Activated naive CD8-positive, alpha-beta T cell treated with anti-CD3 and anti-CD28 coated beads, Interleukin-2, amount 10 ng/mL, durations not matched to agents 7 days and 5 days (primary cell): ENCODE results near the gene NT5E. TPM values are rescaled to one million over a fixed set of nuclear protein-coding genes. Genes with fewer than 3 reads are reported as not detected.

Source experiments
- ATAC-seq: fragments of 150-1000 bp; cut with Tn5 transposase; one replicate; pipeline ENCODE4 v1.10.0; 2021; ENCODE audit warnings: low read depth, moderate library complexity
- POLR2A ChIA-PET: fragments of 350-600 bp; sonication (Branson Sonifier 250); formaldehyde crosslinking; loops from one replicate; lab custom pipeline; 2021; ENCODE audit warnings: antibody characterized with exemption; lab: Charles Lee
- DNase-seq: peaks from one replicate; pipeline ENCODE4 v3.0.0; 2021
- H3K27ac Mint-ChIP-seq: one replicate; pipeline ENCODE4 v1.8.0; 2022; ENCODE audit warnings: mild to moderate bottlenecking, mixed read lengths
- H3K27me3 Mint-ChIP-seq: one replicate; pipeline ENCODE4 v1.8.0; 2022; ENCODE audit warnings: mild to moderate bottlenecking, moderate library complexity, mixed read lengths
- H3K36me3 Mint-ChIP-seq: one replicate; pipeline ENCODE4 v1.8.0; 2021; ENCODE audit warnings: mild to moderate bottlenecking, mixed read lengths
- H3K4me1 Mint-ChIP-seq: one replicate; pipeline ENCODE4 v1.8.0; 2021; ENCODE audit warnings: mixed read lengths
- H3K4me3 Mint-ChIP-seq: one replicate; pipeline ENCODE4 v1.8.0; 2022; ENCODE audit warnings: mild to moderate bottlenecking, moderate library complexity, mixed read lengths
- H3K9me3 Mint-ChIP-seq: one replicate; pipeline ENCODE4 v1.8.0; 2021; ENCODE audit warnings: mixed read lengths
- total RNA-seq, 2 experiments: library from RNA; stranded (reverse); gene quantifications; one replicate each; pipeline ENCODE4 v1.2.3, GENCODE V29; 2021

The NT5E gene
- total RNA-seq, 2 experiments from 2014 or later: 26.8 to 30.7 TPM

GRCh38 chr6:85408039-85408438 is 41.8 kb upstream of the NT5E start:
- POLR2A ChIA-PET: no interaction called here
- H3K36me3 Mint-ChIP-seq: no peaks in the 10 kb centered on the region
- no peak for ATAC-seq
- H3K27ac Mint-ChIP-seq: no peak overlapping the region
- H3K27me3 Mint-ChIP-seq: peaks cover 6% of the 10 kb centered on the region
- H3K9me3 Mint-ChIP-seq: no peaks in the 10 kb centered on the region
- no peak for DNase-seq
- peaks cover 29% of the 10 kb centered on the region for H3K4me1 Mint-ChIP-seq
- no peak overlapping the region for H3K4me3 Mint-ChIP-seq

GRCh38 chr6:85412911-85413430 is 36.9 kb upstream of the NT5E start:
- no peak for ATAC-seq
- no peak for DNase-seq
- Mint-ChIP-seq H3K4me1 (peaks cover 2% of the 10 kb centered on the region), H3K27ac (no peak overlapping the region), H3K9me3 (peaks cover 3% of the 10 kb centered on the region), H3K27me3 (peaks cover 6% of the 10 kb centered on the region), H3K4me3 (no peak overlapping the region), H3K36me3 (peaks cover 1% of the 10 kb centered on the region)
- POLR2A ChIA-PET: no interaction called here

GRCh38 chr6:85416049-85416448 is 33.8 kb upstream of the NT5E start:
- H3K27ac Mint-ChIP-seq: no peak overlapping the region
- peaks cover 3% of the 10 kb centered on the region for H3K9me3 Mint-ChIP-seq

GRCh38 chr6:85416766-85417165 is 33.1 kb upstream of the NT5E start:
- Mint-ChIP-seq H3K4me1 (peaks cover 7% of the 10 kb centered on the region), H3K4me3 (no peak overlapping the region), H3K9me3 (peaks cover 3% of the 10 kb centered on the region), H3K27me3 (peaks cover 6% of the 10 kb centered on the region), H3K27ac (no peak overlapping the region), H3K36me3 (peaks cover 1% of the 10 kb centered on the region)
- no peak for ATAC-seq
- POLR2A ChIA-PET: no interaction called here
- no peak for DNase-seq

More at GRCh38 chr6:85416049-85416448, 33.8 kb upstream of the NT5E start:
- Mint-ChIP-seq H3K4me1 (peaks cover 7% of the 10 kb centered on the region), H3K36me3 (peaks cover 1% of the 10 kb centered on the region), H3K4me3 (no peak overlapping the region), H3K27me3 (peaks cover 6% of the 10 kb centered on the region)
- DNase-seq (no peak), ATAC-seq (no peak)
- POLR2A ChIA-PET: no interaction called here

- no peak overlapping the region for H3K4me3 Mint-ChIP-seq
- ATAC-seq (no peak), DNase-seq (no peak)
- no peak overlapping the region for H3K27ac Mint-ChIP-seq
- peaks cover 6% of the 10 kb centered on the region for H3K27me3 Mint-ChIP-seq
- peaks cover 7% of the 10 kb centered on the region for H3K4me1 Mint-ChIP-seq
- peaks cover 3% of the 10 kb centered on the region for H3K9me3 Mint-ChIP-seq
- POLR2A ChIA-PET: no interaction called here
- peaks cover 1% of the 10 kb centered on the region for H3K36me3 Mint-ChIP-seq
Observed at GRCh38 chr6:85417336-85417735, 32.5 kb upstream of the NT5E start.

GRCh38 chr6:85418059-85418458 is 31.8 kb upstream of the NT5E start:
- no peaks in the 10 kb centered on the region for H3K27me3 Mint-ChIP-seq
- peaks cover 7% of the 10 kb centered on the region for H3K4me1 Mint-ChIP-seq
- peaks cover 1% of the 10 kb centered on the region for H3K36me3 Mint-ChIP-seq
- no peak for DNase-seq
- H3K4me3 Mint-ChIP-seq: no peak overlapping the region
- peaks cover 3% of the 10 kb centered on the region for H3K9me3 Mint-ChIP-seq
- no peak overlapping the region for H3K27ac Mint-ChIP-seq
- POLR2A ChIA-PET: no interaction called here
- no peak for ATAC-seq

- Mint-ChIP-seq H3K4me1 (peaks cover 7% of the 10 kb centered on the region), H3K4me3 (no peak overlapping the region), H3K36me3 (peaks cover 1% of the 10 kb centered on the region), H3K27me3 (no peaks in the 10 kb centered on the region), H3K9me3 (peaks cover 3% of the 10 kb centered on the region), H3K27ac (no peak overlapping the region)
- DNase-seq (no peak), ATAC-seq (no peak)
- POLR2A ChIA-PET: no interaction called here
Observed at GRCh38 chr6:85419046-85419759, 30.7 kb upstream of the NT5E start.

GRCh38 chr6:85420551-85420950 is 29.3 kb upstream of the NT5E start:
- Mint-ChIP-seq H3K36me3 (peaks cover 4% of the 10 kb centered on the region), H3K4me3 (no peak overlapping the region), H3K9me3 (peaks cover 9% of the 10 kb centered on the region), H3K27ac (no peak overlapping the region), H3K4me1 (peaks cover 7% of the 10 kb centered on the region), H3K27me3 (no peaks in the 10 kb centered on the region)
- POLR2A ChIA-PET: no interaction called here
- no peak for ATAC-seq
- no peak for DNase-seq

GRCh38 chr6:85421181-85421580 is 28.7 kb upstream of the NT5E start:
- H3K4me3 Mint-ChIP-seq: no peak overlapping the region
- peaks cover 4% of the 10 kb centered on the region for H3K36me3 Mint-ChIP-seq
- DNase-seq (no peak), ATAC-seq (no peak)
- no peak overlapping the region for H3K27ac Mint-ChIP-seq
- H3K4me1 Mint-ChIP-seq: peaks cover 7% of the 10 kb centered on the region
- H3K27me3 Mint-ChIP-seq: no peaks in the 10 kb centered on the region
- H3K9me3 Mint-ChIP-seq: peaks cover 12% of the 10 kb centered on the region
- POLR2A ChIA-PET: no interaction called here

GRCh38 chr6:85421972-85422371 is 27.9 kb upstream of the NT5E start:
- no peak for DNase-seq
- peaks cover 12% of the 10 kb centered on the region for H3K9me3 Mint-ChIP-seq
- H3K27me3 Mint-ChIP-seq: no peaks in the 10 kb centered on the region
- POLR2A ChIA-PET: no interaction called here
- peaks cover 4% of the 10 kb centered on the region for H3K36me3 Mint-ChIP-seq
- H3K27ac Mint-ChIP-seq: no peak overlapping the region
- peaks cover 6% of the 10 kb centered on the region for H3K4me1 Mint-ChIP-seq
- H3K4me3 Mint-ChIP-seq: no peak overlapping the region
- no peak for ATAC-seq

- POLR2A ChIA-PET: no interaction called here
- no peak for DNase-seq
- H3K4me1 Mint-ChIP-seq: peaks cover 5% of the 10 kb centered on the region
- H3K4me3 Mint-ChIP-seq: no peak overlapping the region
- no peak overlapping the region for H3K27ac Mint-ChIP-seq
- no peaks in the 10 kb centered on the region for H3K27me3 Mint-ChIP-seq
- peaks cover 7% of the 10 kb centered on the region for H3K36me3 Mint-ChIP-seq
- peaks cover 12% of the 10 kb centered on the region for H3K9me3 Mint-ChIP-seq
- ATAC-seq: no peak
Observed at GRCh38 chr6:85422996-85423395, 26.9 kb upstream of the NT5E start.

GRCh38 chr6:85424981-85425380 is 24.9 kb upstream of the NT5E start:
- DNase-seq (no peak), ATAC-seq (no peak)
- POLR2A ChIA-PET: no interaction called here
- Mint-ChIP-seq H3K36me3 (peaks cover 7% of the 10 kb centered on the region), H3K27me3 (peaks cover 2% of the 10 kb centered on the region), H3K4me3 (no peak overlapping the region), H3K27ac (no peak overlapping the region), H3K9me3 (peaks cover 16% of the 10 kb centered on the region), H3K4me1 (no peaks in the 10 kb centered on the region)

- Mint-ChIP-seq H3K36me3 (peaks cover 7% of the 10 kb centered on the region), H3K27ac (no peak overlapping the region)
- POLR2A ChIA-PET: no interaction called here
Observed at GRCh38 chr6:85425997-85426396, 23.9 kb upstream of the NT5E start.

GRCh38 chr6:85428486-85428885 is 21.4 kb upstream of the NT5E start:
- Mint-ChIP-seq H3K27me3 (peaks cover 2% of the 10 kb centered on the region), H3K9me3 (peaks cover 16% of the 10 kb centered on the region), H3K36me3 (peaks cover 7% of the 10 kb centered on the region), H3K4me3 (no peak overlapping the region), H3K27ac (no peak overlapping the region), H3K4me1 (no peaks in the 10 kb centered on the region)
- ATAC-seq (no peak), DNase-seq (no peak)
- POLR2A ChIA-PET: no interaction called here

More at GRCh38 chr6:85425997-85426396, 23.9 kb upstream of the NT5E start:
- Mint-ChIP-seq H3K27me3 (peaks cover 2% of the 10 kb centered on the region), H3K9me3 (peaks cover 16% of the 10 kb centered on the region), H3K4me3 (no peak overlapping the region), H3K4me1 (no peaks in the 10 kb centered on the region)
- DNase-seq (no peak), ATAC-seq (no peak)
